Right lobe of liver (tissue), 4 donors: Measurements from ENCODE around the gene CYP2C8.

Source experiments
- CTCF ChIP-seq, 4 donors: fragments of 200-600 bp in 3 of 4; fragments of 450-650 bp in 1 of 4; IDR thresholded peaks; one replicate each; pipeline versions ENCODE4 v1.5.1 to v1.8.0; 2016 to 2022; ENCODE audit warnings: antibody characterized with exemption in 4 of 4, mild to moderate bottlenecking in 2 of 4
- POLR2A ChIP-seq: fragments of 450-650 bp; IDR thresholded peaks from one replicate; pipeline ENCODE4 v1.6.1; 2017; ENCODE audit warnings: antibody characterized with exemption, mild to moderate bottlenecking
- donor health status: DM: no; HTN: no; CAD: no.
- donor health status: DM: no; HTN: no; CAD: no.
- donor health status: DM: no; HTN: yes; CAD: no.

- TF ChIP-seq CTCF (IDR thresholded peaks at IDR 0.05) (no peak), POLR2A (no peak)
Measured at GRCh38 chr10:95096143-95096542, 26.8 kb upstream of the CYP2C8 start.
